GM21786 (cell line): ENCODE results near the gene NCAPD2.

Source experiments
- ATAC-seq: cut with Tn5 transposase; IDR thresholded peaks from one replicate; pipeline ENCODE4 v1.9.1; 2021; ENCODE audit not compliant: unreplicated experiment

The NCAPD2 gene

DNA sequence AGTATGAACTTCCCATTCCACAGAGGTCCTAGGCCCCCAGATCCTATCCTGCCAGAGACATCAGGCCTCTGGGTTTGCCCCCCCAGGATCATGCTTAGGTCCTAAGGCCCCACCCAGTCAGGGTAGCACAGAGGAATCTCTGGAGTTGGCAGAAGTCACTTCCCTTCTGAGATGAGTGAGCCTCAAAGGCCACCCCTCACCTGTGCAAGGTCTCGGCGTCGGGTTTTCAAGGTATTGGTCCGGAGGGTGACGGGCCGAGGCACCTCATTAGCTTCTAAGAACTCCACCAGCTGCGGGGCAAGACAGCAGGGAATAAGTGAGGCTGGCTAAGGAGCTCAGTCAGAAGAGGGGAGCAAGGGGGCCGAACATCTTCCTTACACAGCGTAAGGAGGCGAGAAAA lies 69.0 kb downstream of the NCAPD2 start:
- no peak for ATAC-seq

DNA sequence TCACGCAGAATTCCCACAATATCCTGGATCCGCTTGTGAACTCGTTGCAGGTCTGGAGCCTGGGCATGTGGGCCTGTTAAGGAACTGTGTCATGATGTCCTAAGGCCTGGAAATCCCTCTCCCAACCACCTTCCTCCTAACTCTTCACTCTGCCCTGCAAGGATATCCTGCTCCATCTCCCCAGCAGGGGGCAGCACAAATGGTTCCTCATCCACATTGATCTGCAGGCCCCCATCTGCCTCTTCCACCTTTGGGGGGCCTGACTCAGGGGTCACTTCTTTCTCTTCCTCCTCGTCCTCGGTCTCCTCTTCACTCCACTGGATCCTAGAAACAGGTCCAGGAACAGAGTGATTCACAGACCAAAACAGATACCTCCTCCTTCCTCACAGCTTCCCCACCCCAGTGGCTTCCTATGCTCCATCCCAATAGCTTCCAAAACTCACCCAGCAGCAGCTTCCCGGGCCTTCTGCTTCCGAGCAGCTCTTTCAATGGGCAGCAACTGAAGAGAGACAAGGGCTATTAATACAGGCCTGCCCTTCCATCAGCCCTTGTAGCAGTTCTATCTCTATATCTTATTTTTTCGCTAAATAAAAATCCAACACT lies 69.6 kb downstream of the NCAPD2 start:
- no peak for ATAC-seq

DNA sequence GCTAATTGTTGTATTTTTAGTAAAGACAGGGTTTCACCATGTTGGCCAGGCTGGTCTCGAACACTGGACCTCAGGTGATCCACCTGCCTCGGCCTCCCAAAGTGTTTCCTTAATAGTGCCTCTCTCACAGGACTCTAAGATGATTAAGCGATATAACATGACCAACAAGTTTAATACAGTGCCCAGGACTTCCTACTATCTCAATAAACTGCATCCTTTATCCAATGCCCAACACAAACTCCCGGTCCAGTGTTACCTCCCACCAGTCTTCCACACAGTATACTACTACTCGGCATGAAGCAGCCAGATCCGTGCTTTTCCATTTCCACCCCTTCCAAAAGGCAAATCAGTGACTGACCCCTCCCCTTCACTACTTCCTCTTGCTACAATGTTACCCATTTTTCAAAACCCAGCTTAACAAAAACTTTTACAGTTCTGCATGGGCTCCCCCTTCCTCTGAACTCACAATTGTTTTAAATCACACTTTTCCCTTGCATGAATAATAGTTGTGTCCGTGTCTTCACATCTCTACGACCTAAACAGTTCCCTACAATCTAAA lies 73.3 kb downstream of the NCAPD2 start:
- no peak for ATAC-seq

GRCh38 chr12:6569312-6569711 lies 75.4 kb downstream of the NCAPD2 start:
- no peak for ATAC-seq

- ATAC-seq, result no peak
These were observed 75.9 kb downstream of the NCAPD2 start for GRCh38 chr12:6569786-6570185.

DNA sequence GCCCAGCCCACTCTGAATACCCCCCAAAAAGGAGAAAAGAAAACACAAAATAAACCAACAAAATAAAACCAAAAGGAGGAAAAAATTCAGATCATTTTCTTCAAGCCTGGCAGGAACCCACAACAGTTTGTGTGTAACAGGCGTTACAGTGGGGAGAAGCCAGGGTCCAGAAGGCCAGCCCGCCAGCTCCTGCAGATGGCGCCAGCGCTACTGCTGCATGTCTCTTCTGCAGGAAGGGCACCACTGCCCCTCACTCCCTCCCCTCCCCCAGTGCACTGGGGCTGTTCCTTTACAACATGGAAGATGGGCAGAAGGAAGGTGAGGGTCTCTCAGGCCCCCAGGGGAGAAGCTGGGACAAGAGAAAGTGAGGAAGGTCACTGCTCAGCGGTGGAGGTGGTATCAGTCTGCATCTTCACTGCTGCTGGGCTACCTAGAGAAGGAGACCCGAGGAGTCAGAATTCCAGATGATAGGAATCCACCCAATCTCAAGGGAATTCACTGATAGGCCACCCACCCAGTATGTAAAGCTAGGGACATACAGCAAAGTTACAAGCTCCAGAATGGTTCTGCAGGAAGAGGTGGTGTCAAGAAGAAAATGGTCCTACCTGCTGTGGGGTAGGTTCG lies 76.5 kb downstream of the NCAPD2 start:
- no peak for ATAC-seq

DNA sequence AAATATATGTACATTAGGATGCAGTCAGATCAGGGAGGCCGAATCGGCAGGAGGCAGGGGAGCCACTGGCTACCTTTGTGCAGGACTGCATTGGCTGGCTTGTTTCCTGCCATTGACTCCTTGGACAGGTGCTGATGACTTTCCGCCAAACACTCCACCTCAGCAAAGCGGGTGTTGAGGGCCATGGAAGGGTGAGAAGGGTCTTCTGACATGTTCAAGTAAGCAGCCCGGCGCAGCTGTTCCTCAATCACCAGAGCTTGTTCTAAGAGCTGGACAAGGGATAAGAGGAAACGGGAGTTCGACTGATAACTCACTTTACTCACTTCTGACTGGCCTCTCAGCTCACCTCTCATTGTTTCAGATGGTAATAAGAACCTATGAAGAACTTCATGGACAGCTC lies 79.1 kb downstream of the NCAPD2 start:
- ATAC-seq, result no peak

- ATAC-seq, result no peak
These were observed 80.8 kb downstream of the NCAPD2 start for GRCh38 chr12:6574576-6575295.

- no peak for ATAC-seq
These were observed 81.7 kb downstream of the NCAPD2 start for GRCh38 chr12:6575648-6576047.
